ENCODE results near the gene WWOX. TPM values are rescaled to one million over a fixed set of nuclear protein-coding genes. Genes with fewer than 3 reads are reported as not detected.

Gene WWOX
- total RNA-seq, 1 donor from 2014 or later = 13.1 TPM

DNA sequence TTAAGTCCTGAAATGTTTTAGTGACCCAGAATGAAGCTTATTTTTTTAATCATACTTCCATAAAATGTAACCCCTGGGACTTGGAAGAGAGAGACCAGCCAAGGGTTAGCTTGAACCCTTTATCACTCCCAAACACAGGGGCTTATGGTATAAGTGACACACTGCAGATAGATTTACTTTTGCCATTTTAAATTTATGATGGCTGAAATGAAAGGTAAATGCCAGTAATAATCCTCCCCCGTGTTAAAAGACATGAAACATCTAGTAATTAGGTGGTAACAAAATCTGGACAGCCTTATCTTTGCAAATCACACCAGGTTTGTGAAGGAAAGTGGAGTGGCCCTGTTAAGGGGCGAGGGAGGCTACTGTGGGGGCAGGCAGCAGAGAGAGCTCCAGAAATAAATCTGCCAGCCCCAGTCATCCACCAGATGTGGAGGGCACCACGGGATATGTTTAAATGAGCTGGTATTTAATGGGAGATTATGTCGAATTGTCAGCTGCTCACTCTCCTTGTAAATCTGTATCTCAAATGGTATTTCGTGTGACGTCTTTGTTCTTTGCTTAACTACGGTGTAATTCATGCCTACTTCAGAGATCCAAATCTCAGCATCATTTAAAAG lies 326.5 kb downstream of the WWOX start:
- intact Hi-C loops (cut with DNase I) = no loop called here

DNA sequence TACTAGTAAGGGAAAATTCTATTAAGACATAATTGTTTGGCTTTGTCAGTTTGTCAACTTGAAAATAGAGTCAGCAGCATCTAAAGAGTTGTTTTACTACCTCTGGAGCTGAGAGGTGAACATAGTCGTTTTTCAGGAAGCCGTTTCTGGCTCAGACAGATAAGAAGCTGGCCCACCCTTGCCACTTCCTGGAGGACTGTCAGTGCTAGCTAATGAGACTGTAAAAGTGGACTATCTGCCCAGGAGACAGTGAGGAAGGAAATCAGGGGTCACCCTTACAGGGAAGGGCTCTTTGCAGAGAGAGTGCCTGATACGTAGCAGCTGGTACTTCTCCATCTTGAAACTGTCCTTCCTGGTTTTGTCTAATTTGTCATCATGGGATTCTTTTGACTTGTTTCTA lies 328.7 kb downstream of the WWOX start:
- ATAC-seq (no peak), DNase-seq (ENCODE audit: missing footprints) (no peak)
- intact Hi-C loops (cut with DNase I) = no loop called here

More for the DNA sequence above, 326.5 kb downstream of the WWOX start:
- DNase-seq (ENCODE audit: missing footprints) (no peak), ATAC-seq (no peak)

DNA sequence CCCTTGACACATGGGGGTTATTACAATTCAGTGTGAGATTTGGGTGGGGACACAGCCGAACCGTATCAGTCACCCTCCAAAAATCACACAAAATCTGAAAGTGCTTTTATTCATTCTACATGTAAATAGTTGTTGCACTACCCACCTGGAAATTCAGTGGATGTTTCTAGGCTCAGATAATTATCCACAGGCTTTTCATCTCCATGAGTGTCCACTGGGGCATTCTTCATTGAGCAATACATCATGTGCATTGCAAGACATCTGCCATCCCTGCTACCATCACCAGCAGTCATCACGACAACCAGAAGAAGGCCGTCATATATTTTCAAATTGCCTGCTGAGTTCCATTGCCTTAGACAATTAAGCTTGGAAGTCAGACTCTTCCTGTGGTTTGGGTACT lies 330.8 kb downstream of the WWOX start:
- ATAC-seq = no peak
- no peak for DNase-seq (ENCODE audit: missing footprints)
- intact Hi-C loops (cut with DNase I) = loop anchor here (10.0 kb wide), 1 partner anchor 195 kb away; no protein-coding TSS in a partner anchor

DNA sequence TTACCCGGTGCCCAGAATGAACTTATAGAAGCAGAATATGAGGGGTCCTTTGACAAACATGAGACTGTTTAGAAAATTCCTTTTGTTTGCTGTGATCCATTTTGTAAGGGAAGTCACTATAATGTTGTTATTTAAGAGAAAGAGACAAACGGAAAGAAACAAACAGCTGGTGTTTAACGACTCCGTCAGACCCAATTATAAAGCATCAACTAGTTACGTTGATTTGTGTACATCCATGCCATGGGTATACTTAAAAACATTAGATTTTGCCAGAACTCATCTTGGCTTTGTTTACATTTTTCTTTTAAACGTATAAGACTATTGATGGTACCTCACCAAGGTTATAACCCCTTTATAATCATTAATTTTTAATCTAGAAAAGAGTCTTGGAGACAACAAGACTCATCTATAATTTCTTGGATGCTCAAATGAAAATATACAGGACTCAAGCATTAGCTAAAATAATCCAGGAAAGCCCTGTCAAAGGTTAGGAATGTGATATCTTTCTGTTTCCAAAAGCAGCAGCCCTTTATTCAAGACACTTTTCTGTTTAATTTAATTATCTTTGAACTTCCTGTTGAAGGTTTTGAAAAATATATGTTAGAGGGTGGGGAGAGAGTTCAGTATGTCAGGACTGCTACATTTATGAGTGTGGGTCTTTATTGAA lies 331.7 kb downstream of the WWOX start:
- no peak for DNase-seq (ENCODE audit: missing footprints)
- no peak for ATAC-seq
- intact Hi-C loops (cut with DNase I) = loop anchor here (10.0 kb wide), 1 partner anchor 196 kb away; no protein-coding TSS in a partner anchor

DNA sequence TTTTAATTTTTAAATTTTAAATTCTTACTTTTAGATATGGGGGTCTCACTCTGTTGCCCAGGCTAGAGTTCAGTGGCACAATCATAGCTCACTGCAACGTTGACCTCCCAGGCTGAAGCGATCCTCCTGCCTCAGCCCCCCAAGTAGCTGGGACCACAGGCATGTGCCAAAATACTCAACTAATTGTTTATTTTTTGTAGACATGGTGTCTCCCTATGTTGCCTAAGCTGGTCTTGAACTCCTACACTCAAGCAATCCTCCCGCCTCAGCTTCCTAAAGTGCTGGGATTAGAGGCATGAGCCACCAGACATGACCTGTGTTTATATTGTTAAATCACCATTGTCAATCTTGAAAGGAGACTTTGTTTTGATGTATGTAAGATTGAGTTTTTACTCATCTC lies 332.2 kb downstream of the WWOX start:
- intact Hi-C loops (cut with DNase I) = loop anchor here (10.0 kb wide), 1 partner anchor 197 kb away; no protein-coding TSS in a partner anchor
- DNase-seq (ENCODE audit: missing footprints) = no peak
- no peak for ATAC-seq

DNA sequence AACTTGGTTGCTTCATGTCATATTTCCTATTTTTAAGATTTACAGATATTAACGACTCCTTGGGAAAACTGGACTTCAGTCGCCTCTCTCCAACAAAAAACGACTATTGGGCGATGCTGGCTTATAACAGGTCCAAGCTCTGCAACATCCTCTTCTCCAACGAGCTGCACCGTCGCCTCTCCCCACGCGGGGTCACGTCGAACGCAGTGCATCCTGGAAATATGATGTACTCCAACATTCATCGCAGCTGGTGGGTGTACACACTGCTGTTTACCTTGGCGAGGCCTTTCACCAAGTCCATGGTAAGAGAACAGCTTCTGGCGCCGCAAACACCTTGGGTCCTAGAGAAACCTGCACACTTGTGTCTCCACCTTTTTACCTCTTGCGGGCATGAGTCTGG lies 333.0 kb downstream of the WWOX start:
- intact Hi-C loops (cut with DNase I) = loop anchor here (10.0 kb wide), 1 partner anchor 198 kb away; no protein-coding TSS in a partner anchor
- ATAC-seq (no peak), DNase-seq (ENCODE audit: missing footprints) (no peak)

DNA sequence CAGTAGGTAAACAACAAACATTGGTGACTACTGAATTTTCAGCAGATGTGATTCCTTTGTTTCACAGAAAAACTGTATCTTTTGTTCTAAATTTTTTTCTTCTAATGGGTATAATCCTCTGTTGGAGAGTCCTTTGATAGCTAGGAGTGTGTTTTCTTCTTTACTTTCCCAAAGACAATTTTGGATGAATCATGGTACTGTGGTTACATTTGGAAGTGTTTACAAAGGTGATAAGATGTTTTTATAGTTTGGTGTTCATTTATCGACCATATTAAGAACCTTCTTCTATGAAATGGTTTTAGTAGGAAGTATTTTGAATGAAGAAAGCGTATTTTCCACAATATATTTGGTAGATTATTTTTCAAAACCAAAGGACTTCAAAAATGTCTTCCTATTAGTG lies 333.7 kb downstream of the WWOX start:
- no peak for DNase-seq (ENCODE audit: missing footprints)
- intact Hi-C loops (cut with DNase I) = loop anchor here (10.0 kb wide), 1 partner anchor 198 kb away; no protein-coding TSS in a partner anchor
- no peak for ATAC-seq

DNA sequence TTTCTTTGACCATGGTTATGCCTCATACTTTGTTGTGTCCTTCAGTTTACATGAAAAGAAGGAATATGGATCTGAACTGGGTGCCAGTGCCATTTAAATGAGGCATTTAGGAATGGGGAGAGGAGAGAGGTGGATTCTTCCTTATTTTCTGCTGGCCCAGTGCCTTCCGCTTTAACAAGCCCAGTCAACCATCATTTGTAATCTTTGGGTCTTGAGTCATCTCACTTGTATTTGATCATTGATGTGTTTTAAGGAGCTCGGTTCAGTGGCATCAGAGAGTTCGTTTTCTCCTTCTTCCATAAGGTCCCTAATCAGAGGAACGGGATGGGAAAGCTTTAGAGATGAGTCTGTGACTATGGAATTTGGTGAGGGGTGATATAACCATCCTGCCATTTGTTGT lies 334.9 kb downstream of the WWOX start:
- DNase-seq (ENCODE audit: missing footprints) (no peak), ATAC-seq (no peak)
- intact Hi-C loops (cut with DNase I) = loop anchor here (10.0 kb wide), 1 partner anchor 200 kb away; no protein-coding TSS in a partner anchor

GRCh38 chr16:78435260-78435659 lies 335.8 kb downstream of the WWOX start:
- DNase-seq (ENCODE audit: missing footprints) (no peak), ATAC-seq (no peak)
- intact Hi-C loops (cut with DNase I) = loop anchor here (5.0 to 10.0 kb wide), 2 partner anchors 200 to 308 kb away; no protein-coding TSS in a partner anchor

- intact Hi-C loops (cut with DNase I) = loop anchor here (5.0 to 10.0 kb wide), 2 partner anchors 201 to 309 kb away; no protein-coding TSS in a partner anchor
- DNase-seq (ENCODE audit: missing footprints) = no peak
- ATAC-seq = no peak
Measured at GRCh38 chr16:78436023-78436422, 336.6 kb downstream of the WWOX start.

DNA sequence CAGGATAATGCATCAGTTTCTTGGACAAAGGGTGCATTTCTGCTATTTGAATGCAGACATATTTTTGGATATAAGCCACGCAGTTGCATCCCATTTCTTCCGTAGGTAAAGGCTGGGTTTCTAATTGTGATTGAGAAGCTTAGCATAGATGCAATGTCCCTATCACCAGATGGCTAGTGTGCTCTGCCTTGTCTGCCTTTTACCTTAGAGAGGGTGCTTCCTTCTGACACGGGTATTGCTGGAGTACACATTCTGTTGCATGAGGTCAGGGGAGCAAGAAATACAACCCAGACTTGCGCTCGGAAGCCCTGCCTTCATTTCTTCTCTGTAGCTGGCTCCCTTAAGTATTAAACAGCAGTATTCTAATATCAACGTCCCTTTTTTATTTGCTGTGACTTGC lies 337.4 kb downstream of the WWOX start:
- ATAC-seq (no peak), DNase-seq (ENCODE audit: missing footprints) (no peak)
- intact Hi-C loops (cut with DNase I) = loop anchor here (5.0 to 10.0 kb wide), 2 partner anchors 202 to 310 kb away; no protein-coding TSS in a partner anchor

DNA sequence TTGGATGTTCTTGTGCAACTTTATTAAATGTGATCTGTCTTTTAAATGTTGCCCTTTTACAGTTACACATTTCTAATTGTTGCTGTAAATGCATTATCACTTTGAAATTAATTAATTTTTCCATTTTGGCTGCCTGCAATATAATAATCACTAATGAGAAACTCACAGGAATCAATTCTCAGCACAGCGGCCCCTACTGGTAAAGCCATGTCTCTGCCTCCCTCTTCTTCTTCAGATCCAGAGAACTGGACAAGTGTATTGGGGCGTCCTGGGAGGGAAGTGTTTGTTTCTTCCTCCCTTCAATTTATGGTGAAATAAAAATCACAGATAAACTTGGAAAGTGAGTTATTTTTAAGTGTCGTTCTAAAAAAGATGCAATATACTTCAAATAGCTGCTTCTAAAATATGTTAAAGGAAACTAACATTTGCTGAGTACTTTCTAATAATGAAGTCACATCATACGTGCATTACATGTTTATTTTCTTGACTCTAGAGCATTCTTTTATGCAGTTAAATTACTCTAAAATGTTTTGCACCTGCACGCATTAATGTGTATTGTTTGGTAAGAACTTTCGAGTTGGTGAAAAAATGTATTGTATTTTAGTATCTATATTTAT lies 338.0 kb downstream of the WWOX start:
- ATAC-seq (no peak), DNase-seq (ENCODE audit: missing footprints) (no peak)
- intact Hi-C loops (cut with DNase I) = loop anchor here (5.0 to 10.0 kb wide), 2 partner anchors 203 to 310 kb away; no protein-coding TSS in a partner anchor

GRCh38 chr16:78438219-78438618 lies 338.8 kb downstream of the WWOX start:
- no peak for DNase-seq (ENCODE audit: missing footprints)
- intact Hi-C loops (cut with DNase I) = loop anchor here (5.0 to 10.0 kb wide), 2 partner anchors 203 to 311 kb away; no protein-coding TSS in a partner anchor
- no peak for ATAC-seq

GRCh38 chr16:78438632-78439031 lies 339.2 kb downstream of the WWOX start:
- intact Hi-C loops (cut with DNase I) = loop anchor here (5.0 to 10.0 kb wide), 2 partner anchors 204 to 311 kb away; no protein-coding TSS in a partner anchor
- DNase-seq (ENCODE audit: missing footprints) = no peak
- no peak for ATAC-seq

GRCh38 chr16:78439646-78440045 lies 340.2 kb downstream of the WWOX start:
- no peak for DNase-seq (ENCODE audit: missing footprints)
- intact Hi-C loops (cut with DNase I) = loop anchor here (5.0 to 10.0 kb wide), 2 partner anchors 205 to 312 kb away; no protein-coding TSS in a partner anchor
- ATAC-seq = no peak

GRCh38 chr16:78441298-78441697 lies 341.8 kb downstream of the WWOX start:
- DNase-seq (ENCODE audit: missing footprints) = no peak
- intact Hi-C loops (cut with DNase I) = no loop called here
- no peak for ATAC-seq

DNA sequence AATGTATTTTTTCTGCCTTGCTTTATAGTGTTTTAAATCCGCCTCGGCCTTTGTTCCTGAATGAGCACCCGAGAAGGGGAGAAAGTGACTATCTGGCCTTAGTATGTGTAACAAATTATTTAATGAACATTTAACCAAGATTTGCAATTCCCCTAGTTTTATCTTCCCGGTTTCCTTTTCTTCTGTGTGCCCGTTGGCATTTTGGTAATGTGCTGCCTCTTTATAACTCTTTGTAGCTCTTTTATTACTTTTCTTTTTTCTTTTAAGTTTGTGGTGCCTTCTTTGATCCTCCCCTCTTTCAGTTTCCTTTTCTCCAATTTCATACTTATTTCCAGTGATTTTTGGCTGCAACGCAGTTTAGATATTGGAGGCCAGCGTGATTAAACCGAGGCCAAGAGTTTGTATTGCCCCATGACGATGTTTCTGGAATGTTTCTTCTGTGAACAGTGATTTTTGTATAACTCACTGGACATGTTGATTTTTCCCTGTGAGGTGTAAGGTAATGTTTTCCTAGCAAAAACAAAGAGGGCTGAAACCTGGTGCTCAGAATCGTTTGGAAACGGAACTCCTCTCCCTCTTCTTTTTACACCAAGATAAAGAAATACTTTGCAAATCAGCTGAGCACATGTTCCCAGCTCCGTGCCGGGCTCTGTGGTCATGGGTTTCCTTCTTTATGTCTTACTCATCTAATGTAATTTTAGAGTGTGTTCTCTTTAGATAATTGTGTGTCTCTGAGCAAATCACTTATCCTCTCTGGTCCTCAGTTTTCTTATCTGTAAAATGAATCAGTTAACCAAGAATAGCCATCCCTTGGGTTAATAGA lies 344.3 kb downstream of the WWOX start:
- DNase-seq (ENCODE audit: missing footprints) = no peak
- no peak for ATAC-seq
- intact Hi-C loops (cut with DNase I) = no loop called here

DNA sequence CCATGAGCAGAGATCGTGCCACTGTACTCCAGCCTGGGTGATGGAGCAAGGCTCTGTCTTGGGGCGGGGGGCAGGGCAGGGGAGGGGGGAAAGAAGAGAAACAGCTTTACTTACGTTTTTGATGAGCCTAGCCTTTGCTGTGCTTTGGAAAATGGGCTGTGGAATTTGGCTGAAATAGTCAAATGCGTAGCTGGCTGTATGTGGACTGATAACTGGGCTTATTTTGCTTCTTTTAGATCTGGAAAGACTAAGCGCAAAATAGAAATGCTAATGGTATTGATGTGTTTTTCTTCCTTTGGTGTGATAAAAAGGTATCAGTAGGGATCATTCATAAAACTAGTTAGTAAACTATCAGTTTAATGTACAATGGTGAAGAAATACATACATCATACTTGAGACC lies 346.4 kb downstream of the WWOX start:
- ATAC-seq = no peak
- DNase-seq (ENCODE audit: missing footprints) = no peak
- intact Hi-C loops (cut with DNase I) = no loop called here

- ATAC-seq = no peak
- intact Hi-C loops (cut with DNase I) = no loop called here
- DNase-seq (ENCODE audit: missing footprints) = no peak
Measured at GRCh38 chr16:78446486-78446885, 347.0 kb downstream of the WWOX start.

All from Right ventricle myocardium inferior (tissue), 1 donor.